ENCODE measurements around the gene FBXL7. TPM values are rescaled to one million over a fixed set of nuclear protein-coding genes. Genes with fewer than 3 reads are reported as not detected.

FBXL7 gene
- polyA plus RNA-seq, 3 donors, result 23.9 to 29.1 (median 28.1) TPM

DNA sequence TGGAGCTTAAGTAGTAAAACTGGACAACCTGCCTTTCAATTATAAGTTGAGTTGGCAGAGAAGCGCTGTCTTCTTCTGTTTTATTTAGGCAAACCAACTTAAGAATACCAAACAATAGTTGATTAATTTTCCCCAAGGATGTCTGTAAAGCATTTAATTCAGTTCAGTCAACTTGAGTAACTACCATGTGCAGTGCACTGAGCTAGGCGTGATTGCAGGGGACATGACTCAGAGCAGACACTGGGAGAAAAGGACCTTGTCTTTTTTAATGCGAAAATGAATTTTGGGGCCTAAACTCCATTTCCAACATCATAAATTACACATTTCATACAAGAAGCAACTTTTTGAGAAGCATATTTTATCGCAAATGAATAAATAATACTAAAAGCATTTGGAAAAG is 66.3 kb downstream of the FBXL7 start:
- DNase-seq (ENCODE audit: extremely low read depth in 1 of 11, low read depth in 9 of 11, low spot score in 4 of 11), result no peak

DNA sequence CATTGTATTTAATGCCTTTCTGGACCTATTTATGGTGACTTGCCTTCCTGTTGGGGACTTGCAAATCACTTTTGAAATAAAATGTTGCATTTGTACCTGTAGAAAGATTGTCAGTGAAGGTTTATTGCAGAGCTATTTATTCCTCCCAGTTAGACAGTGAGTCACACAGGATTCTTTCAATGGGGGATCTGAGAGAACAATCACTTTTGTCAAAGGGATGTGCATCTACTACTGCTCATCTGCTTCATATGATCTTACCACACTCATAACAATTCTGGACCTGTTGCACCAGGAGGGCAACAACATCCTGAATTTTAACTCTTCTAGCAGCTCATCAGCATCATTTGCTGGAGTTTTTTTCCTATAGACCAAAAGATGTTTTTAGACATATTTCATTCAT is 66.8 kb downstream of the FBXL7 start:
- no peak for DNase-seq (ENCODE audit: extremely low read depth in 1 of 11, low read depth in 9 of 11, low spot score in 4 of 11)

DNA sequence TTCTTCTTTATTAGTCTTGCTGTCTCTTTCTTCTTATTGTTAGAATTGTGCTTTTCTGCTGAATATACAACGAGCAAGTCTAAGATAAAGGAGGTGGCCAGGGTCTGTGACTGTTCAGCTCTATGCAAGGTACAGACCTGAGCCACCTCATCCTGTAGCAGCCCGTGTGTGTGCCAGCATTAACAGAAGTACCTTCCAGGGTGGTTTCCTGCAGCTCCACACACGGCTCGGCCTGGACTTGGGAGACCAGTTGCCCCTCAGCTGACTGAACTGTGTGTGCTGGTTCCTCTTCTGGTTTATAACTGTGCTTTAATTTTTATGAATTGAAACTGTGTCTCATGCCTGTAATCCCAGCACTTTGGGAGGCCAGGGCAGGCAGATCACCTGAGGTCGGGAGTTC is 70.5 kb downstream of the FBXL7 start:
- DNase-seq (ENCODE audit: extremely low read depth in 1 of 11, low read depth in 9 of 11, low spot score in 4 of 11), result no peak

DNA sequence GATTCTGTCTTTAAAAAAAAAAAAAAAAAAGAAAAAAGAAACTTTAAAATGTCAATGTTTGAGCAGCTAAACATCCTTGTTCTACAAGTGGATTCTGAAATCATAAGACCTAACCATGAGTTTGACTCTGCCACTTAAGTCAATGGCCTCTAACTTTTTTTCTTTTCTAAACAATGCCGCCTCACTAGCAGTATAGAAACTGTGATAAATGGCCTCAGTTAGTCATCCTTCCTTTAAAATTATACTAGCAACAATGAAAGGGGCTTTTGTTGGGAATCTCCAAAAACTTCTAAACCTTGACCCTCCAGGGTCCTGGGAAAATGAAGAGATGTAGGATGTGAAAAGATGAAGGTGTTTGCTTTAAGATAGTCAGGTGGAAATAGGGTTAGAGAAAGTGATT is 71.1 kb downstream of the FBXL7 start:
- no peak for DNase-seq (ENCODE audit: extremely low read depth in 1 of 11, low read depth in 9 of 11, low spot score in 4 of 11)

DNA sequence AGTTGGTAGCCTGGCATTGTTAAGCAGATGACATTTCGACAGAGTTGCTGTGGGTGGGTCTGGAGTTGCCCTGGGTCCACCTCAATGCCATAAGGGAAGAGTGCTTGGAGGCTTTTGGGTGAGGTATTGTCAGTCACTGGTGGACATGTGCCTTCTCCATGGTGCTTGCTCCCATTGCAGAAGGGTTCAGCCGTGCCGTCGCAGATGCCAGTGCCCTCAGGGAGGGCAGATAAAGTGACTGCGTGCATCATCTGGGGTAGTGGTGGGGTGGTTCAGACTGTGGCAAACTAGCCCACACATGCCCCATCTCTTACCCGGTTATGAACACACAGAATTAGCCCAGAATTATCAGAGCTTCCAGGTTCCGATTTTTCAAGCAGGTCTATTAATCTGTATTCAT is 71.6 kb downstream of the FBXL7 start:
- no peak for DNase-seq (ENCODE audit: extremely low read depth in 1 of 11, low read depth in 9 of 11, low spot score in 4 of 11)

DNA sequence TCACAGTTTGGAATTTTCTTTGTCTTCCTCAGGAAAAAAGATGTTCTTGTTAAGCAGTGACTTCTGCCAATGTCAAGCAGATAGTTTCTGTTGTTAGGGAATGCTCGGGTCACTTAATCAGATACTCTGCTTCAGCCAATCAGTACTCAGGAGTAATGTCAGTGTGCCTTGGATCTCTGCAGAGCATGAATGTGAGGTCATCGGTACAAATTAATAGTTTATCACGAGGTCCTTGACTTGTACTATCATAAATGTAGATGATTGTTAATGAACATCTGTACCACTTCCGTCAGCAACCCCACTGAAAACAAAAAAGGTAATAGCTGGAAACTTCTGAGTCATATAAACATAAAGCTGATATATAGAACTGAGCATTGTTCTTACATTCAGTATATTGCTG is 73.6 kb downstream of the FBXL7 start:
- no peak for DNase-seq (ENCODE audit: extremely low read depth in 1 of 11, low read depth in 9 of 11, low spot score in 4 of 11)

DNA sequence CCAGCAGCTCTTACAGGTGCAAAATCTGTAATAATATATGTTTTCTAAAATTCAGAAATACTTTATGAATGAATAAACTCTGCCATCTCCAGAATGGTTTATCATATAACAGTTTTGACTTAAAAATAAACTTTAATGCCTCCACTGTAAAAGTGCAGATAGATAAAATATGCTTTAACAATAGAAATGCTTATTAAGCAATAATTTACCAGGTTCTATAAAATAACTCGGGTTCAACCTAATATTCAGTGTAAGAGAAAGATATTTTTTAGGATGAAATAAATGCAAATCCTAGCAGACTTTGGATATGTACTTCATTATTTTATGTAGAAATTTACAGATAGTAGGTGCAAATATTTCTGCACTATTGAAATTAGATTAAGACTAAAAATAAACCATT is 74.1 kb downstream of the FBXL7 start:
- DNase-seq (ENCODE audit: extremely low read depth in 1 of 11, low read depth in 9 of 11, low spot score in 4 of 11), result no peak

DNA sequence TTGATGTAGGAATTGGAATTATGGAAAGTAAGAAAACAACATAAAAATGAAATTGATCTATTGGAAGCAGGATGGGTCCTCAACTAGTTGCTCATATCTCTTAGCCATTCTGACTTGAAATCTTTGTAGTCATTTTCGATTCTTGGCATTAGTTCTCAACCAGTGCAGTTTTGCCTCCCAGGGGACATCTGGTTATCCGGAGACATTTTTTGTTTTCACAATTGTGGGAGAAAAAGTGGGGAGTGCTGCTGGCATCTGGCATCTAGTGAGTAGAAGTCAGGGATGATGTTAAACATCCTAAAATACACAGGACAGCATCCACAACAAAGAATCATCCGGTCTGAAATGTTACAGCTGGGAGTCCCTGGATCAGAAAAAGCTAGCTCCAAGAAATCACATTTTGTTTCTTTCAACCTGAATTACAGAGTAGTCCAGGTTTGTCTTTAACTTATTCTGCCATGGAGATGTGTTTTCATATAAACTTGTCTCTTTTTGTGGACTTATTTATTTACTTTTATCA is 74.9 kb downstream of the FBXL7 start:
- no peak for DNase-seq (ENCODE audit: extremely low read depth in 1 of 11, low read depth in 9 of 11, low spot score in 4 of 11)

DNA sequence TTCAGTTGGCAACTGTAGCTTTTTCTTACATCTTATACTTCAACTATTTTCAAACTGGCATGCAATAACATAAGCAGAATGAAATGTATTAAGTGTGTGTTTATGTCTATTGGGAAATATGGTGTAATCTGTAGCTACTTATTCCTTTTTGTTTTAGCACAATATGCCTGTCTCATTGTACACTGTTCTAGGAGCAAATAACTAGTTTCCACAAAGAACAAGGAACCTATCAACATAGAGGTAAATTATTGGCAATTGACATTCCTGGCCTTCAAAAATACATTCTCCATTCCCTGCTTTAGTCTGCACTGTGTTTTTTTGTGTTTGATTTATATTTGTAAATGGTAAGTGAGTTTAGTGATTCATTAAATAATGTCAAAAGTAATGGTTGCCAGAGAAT is 75.7 kb downstream of the FBXL7 start:
- no peak for DNase-seq (ENCODE audit: extremely low read depth in 1 of 11, low read depth in 9 of 11, low spot score in 4 of 11)

DNA sequence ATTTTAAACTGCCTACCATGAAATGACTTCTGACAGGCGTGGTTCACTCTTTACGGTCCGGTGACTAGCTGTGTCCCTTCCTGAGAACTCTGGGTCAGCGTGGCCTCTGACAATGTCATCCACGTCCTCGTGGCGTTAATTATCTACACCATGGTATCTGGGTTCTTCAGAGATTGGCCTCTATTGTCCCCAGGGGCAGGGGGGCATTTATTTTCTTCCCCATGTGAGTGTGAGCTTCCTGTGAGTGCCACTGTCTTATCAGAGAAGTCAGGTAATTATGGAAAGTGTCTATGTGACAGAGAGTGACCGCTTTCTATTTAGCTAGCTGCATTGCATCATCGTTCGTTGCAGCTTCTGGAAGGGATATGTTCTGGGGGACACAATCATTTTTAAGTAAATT is 77.2 kb downstream of the FBXL7 start:
- DNase-seq (ENCODE audit: extremely low read depth in 1 of 11, low read depth in 9 of 11, low spot score in 4 of 11), result no peak

DNA sequence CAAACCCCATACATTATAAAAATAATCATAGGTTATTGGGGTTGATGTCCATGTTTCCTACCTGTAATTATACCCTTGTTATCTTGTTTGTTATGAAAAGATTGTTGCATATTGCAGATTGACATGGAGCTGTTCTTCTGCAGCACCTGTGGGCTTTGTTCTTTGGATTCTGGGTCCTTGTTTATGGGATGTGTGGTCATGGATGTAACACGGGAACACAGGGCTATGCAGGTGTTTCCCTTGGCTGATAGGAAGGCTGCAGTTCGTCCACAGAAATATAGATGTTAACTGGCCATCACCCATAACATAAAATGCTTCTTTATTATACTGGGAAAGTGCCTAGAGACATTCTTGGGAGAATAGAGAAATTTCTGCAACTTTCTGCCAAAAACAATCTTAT is 77.9 kb downstream of the FBXL7 start:
- no peak for DNase-seq (ENCODE audit: extremely low read depth in 1 of 11, low read depth in 9 of 11, low spot score in 4 of 11)

DNA sequence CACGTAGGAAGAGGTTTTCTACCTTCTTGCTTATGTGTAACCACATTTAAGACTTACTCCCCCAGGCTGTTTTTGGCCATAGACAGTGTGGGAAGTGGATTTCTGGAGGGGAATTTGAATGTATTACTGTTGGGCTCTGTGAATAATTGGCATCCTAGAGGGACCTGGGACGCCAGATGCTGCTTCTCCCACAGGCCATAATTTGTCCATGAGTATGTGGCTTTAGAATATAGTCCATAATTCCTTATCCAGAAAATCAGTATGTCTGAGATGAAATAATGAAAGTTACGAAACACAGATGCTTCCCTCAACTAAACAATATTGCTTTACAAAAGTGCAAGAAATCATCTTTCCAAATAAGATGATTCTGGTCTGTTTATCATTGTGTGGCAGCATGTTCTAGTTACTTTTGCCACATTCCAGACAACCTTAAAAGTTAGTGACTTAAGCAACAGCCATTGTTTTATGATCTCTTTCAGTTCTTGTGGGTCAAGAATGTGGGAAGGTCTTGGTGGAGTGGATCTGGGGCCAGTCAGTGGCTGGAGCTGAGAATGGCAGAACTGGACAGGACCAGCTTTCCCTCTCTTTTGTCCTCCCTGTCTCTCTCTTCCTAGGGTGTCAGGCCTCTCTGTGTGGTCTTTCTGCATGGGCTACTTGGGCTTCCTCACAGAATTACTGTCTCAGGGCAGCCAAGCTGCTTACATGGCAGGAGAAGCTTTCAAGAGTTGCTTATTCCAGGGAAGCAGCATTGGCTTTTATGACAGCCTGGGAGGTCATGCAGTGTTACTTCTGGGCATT is 79.4 kb downstream of the FBXL7 start:
- DNase-seq (ENCODE audit: extremely low read depth in 1 of 11, low read depth in 9 of 11, low spot score in 4 of 11), result no peak

DNA sequence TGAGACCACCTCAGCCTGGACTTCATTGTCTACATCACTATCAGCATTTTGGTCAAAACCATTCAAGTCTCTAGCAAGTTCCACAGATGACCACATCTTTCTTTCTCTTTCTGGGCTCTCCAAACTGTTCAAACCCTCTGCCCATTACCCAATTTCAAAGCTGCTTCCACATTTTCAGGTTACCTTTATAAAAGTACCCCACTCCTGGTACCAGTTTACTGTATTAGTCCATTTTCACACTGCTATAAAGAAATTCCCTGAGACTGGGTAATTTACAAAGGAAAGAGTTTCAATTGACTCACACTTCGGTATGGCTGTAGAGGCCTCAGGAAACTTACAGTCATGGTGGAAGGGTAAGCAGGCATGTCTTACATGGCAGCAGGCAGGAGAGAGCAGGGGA is 84.5 kb downstream of the FBXL7 start:
- no peak for DNase-seq (ENCODE audit: extremely low read depth in 1 of 11, low read depth in 9 of 11, low spot score in 4 of 11)

DNA sequence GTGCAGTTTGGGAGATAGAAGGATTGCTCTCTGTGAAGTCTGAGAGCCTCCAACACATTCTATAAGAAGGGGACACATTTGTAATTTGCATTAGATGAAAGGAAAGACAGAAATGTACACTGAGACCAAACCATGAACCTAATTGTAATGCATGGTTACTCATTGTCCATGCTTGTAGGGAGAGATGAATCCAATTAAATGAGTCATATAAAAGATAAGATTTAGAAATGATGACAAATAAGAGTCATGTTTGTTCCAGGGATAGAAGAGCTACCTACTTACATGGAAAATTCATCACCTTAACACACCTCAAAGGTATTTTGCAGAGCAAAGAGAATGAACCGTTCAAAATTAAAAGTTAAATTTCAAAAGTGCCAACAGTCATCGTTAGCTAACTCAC is 85.1 kb downstream of the FBXL7 start:
- DNase-seq (ENCODE audit: extremely low read depth in 1 of 11, low read depth in 9 of 11, low spot score in 4 of 11), result no peak

DNA sequence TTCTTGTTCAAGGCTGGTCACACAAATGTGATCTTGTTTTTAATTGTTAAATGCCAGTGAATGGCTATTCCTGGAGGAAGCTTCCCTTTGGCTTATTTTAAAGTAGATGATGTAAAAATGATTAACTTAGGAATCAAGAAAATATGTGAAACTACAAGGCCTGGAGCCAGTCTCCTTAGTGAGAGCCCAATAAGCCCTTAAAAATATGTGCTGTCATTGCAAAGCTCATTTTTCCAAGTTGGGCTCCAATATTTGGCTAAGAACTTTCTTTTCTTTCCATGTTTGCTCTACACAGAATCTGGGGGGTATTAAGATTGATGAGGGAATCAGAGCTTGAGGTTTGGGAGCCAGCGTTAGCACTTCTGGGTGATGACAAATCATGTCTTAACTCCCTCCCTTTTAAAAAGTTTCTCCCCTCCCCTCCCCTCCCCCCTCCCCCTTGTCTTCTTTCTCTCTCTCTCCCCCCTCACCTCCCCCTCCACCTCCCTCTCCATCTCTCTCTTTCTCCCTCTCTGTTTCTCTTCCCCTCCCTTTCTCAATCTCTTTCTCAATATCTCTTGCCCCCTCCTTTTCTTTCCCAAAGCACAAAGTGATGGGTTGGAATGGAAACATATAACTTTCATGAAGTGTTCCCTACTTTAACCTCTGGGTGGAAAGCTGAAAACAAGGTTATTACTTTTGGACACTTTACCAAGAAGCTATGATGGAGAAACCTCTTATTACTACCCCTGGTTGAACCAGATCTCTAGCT is 86.0 kb downstream of the FBXL7 start:
- no peak for DNase-seq (ENCODE audit: extremely low read depth in 1 of 11, low read depth in 9 of 11, low spot score in 4 of 11)

DNA sequence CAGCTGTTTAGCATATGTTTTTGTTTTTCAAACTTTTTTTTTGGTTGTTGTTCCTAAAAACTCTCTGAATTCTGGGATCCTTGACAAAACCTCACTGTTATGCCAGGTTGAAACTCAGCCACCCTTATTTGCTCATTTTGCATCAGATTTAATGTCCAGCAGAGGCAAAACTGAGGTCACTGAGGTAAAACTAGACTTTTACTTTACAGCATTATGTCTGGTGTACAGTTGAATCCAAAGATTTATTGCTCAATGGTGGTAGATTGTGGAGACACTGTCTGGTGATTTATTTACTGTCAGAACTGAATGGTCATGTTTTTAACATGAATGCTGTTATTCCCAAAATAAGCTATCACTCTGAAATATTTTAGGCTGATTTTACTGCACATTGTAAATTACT is 87.9 kb downstream of the FBXL7 start:
- no peak for DNase-seq (ENCODE audit: extremely low read depth in 1 of 11, low read depth in 9 of 11, low spot score in 4 of 11)

DNA sequence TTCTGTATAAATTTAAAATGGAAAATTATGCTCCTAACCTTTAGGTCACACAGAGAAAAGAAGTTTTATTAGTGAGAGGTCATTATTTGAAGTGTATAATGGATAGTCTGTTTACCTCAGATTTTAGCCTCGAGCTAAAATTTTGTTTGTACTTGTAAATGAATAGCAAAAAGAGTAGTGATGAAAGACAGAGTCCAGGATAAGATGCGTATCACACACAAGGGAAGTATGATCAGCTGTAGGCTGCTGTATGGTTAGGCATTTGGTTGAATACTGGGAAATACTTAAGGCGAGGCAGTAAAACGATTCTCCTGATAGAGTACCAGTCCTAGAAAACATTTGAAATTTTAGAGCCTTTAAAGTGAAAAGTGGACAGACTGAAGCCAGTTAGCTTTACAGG is 92.7 kb downstream of the FBXL7 start:
- DNase-seq (ENCODE audit: extremely low read depth in 1 of 11, low read depth in 9 of 11, low spot score in 4 of 11), result no peak

DNA sequence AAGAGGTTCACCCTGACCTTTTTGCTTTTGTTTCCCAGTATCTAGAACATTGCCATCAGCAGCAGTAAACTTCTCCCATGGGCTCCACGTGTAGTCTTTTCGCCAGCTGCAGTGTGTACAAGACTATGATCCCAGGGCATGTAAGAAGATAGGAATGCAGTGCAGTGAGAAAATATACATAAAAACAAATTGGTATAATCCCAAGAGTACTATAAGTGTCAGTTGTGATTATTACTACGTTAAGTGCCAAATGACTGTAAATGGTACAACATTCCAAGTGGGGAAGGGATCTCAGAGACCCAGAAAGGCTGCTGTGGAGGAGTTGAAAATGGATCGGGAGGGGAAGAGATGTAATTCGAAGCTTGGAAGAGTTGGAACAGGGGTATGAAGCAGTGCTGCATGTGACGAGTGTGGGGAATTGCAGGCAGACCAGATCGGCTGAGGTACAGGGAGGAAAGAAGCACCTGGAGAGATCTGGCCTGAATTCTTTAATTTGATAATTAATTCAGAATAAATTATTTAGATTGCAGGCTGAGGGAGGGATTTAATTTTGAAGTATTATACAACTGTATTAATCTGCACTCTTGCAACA is 95.1 kb downstream of the FBXL7 start:
- DNase-seq (ENCODE audit: extremely low read depth in 1 of 11, low read depth in 9 of 11, low spot score in 4 of 11), result peak in 5 of 11 donors; percentile 25 to 47 (median 38)

DNA sequence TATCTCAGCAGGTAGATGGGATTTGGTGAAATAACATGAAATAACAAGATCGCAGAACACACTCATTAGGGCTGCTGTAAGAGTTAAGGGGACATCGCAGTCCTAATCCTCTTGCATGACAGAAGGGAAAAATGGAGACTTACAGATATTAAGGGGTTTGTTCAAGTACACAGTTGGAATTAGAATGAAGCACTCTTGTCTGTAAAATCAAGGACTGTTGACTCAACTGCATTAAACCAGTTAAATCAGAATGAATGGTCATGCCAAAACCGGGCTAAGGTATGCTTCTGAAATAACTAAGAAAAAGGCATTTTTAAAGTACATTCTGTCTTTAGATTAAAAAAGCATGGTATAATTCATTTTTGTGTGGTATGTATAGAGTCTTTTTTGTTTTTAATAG is 95.9 kb downstream of the FBXL7 start:
- DNase-seq (ENCODE audit: extremely low read depth in 1 of 11, low read depth in 9 of 11, low spot score in 4 of 11), result no peak

DNA sequence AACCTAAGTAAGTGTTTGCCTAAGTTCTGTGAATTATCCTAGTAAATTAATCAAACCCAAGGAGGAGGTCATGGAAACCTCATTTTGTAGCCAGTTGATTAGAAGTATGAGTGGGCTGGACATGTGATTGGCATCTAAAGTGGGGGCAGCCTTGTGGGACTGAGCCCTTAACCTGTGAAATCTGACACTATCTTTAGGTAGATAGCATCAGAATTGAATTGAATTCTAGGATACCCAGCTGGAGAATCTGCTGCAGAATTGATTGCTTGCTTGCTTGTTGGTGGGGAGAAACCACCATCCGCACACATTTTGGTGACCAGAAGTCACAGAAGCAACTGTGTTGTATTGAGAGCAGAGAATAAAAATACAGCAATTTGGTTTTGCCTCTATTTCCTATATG is 97.0 kb downstream of the FBXL7 start:
- DNase-seq (ENCODE audit: extremely low read depth in 1 of 11, low read depth in 9 of 11, low spot score in 4 of 11), result no peak

Measured in renal cortex interstitium (tissue), 11 donors.